ENCODE results near the gene SRD5A1.
A peak's percentile ranks its signal among the peaks of the same experiment; 100 is the strongest.

Gene SRD5A1

GRCh38 chr5:6707852-6708251 is 74.6 kb downstream of the SRD5A1 start:
- H3K4me3 ChIP-seq (ENCODE audit: low read depth, low read length), result no peak overlapping the region
- no peak for DNase-seq (ENCODE audit: low read depth)
- TF ChIP-seq, protein P1, sequence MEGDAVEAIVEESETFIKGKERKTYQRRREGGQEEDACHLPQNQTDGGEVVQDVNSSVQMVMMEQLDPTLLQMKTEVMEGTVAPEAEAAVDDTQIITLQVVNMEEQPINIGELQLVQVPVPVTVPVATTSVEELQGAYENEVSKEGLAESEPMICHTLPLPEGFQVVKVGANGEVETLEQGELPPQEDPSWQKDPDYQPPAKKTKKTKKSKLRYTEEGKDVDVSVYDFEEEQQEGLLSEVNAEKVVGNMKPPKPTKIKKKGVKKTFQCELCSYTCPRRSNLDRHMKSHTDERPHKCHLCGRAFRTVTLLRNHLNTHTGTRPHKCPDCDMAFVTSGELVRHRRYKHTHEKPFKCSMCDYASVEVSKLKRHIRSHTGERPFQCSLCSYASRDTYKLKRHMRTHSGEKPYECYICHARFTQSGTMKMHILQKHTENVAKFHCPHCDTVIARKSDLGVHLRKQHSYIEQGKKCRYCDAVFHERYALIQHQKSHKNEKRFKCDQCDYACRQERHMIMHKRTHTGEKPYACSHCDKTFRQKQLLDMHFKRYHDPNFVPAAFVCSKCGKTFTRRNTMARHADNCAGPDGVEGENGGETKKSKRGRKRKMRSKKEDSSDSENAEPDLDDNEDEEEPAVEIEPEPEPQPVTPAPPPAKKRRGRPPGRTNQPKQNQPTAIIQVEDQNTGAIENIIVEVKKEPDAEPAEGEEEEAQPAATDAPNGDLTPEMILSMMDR (IDR thresholded peaks at IDR 0.05; ENCODE audit: control insufficient read depth, extremely low read depth, insufficient read depth), result no peak

GRCh38 chr5:6708814-6709213 is 75.6 kb downstream of the SRD5A1 start:
- no peak overlapping the region for H3K4me3 ChIP-seq (ENCODE audit: low read depth, low read length)
- TF ChIP-seq, protein P1 (IDR thresholded peaks at IDR 0.05; ENCODE audit: control insufficient read depth, extremely low read depth, insufficient read depth), result no peak
- no peak for DNase-seq (ENCODE audit: low read depth)

DNA sequence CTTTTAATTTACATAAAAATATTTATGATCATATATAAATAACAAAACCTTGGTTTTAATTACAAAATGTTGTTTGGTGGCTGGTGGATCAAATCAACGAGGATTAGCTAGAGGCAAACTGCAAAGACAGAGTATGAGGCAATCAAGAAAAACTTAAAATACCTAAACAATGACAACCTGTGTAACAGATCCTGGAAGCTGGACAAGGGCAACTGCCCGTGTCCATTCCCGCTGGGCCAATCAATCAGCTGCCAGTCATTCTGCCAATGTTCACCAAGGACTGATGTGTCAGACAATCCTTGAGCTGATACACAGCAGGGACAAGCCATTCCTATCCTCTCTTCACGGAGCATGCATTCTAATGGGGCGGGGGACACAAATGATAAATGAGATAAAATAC is 76.8 kb downstream of the SRD5A1 start:
- TF ChIP-seq, protein P1 (IDR thresholded peaks at IDR 0.05; ENCODE audit: control insufficient read depth, extremely low read depth, insufficient read depth), result no peak
- no peak for DNase-seq (ENCODE audit: low read depth)

GRCh38 chr5:6710551-6711318 is 77.5 kb downstream of the SRD5A1 start:
- TF ChIP-seq, protein P1 (IDR thresholded peaks at IDR 0.05; ENCODE audit: control insufficient read depth, extremely low read depth, insufficient read depth), result no peak
- DNase-seq (ENCODE audit: low read depth), result no peak
- no peak overlapping the region for H3K4me3 ChIP-seq (ENCODE audit: low read depth, low read length)

More for the DNA sequence above, 76.8 kb downstream of the SRD5A1 start:
- no peak overlapping the region for H3K4me3 ChIP-seq (ENCODE audit: low read depth, low read length)

- DNase-seq (ENCODE audit: low read depth), result no peak
- TF ChIP-seq, protein P1 (IDR thresholded peaks at IDR 0.05; ENCODE audit: control insufficient read depth, extremely low read depth, insufficient read depth), result no peak
- H3K4me3 ChIP-seq (ENCODE audit: low read depth, low read length), result peak overlapping the region; percentile 78
Measured at GRCh38 chr5:6711409-6712141, 78.3 kb downstream of the SRD5A1 start.

GRCh38 chr5:6712142-6712576 is 78.9 kb downstream of the SRD5A1 start:
- TF ChIP-seq, protein P1 (IDR thresholded peaks at IDR 0.05; ENCODE audit: control insufficient read depth, extremely low read depth, insufficient read depth), result no peak; the same call in 1 of the 2 replicates
- no peak for DNase-seq (ENCODE audit: low read depth)
- peak overlapping the region; percentile 78 for H3K4me3 ChIP-seq (ENCODE audit: low read depth, low read length)
